Sigmoid colon (tissue), 4 donors: Measurements from ENCODE around the gene RPL13A.

Experiments
- CTCF ChIP-seq, 4 experiments: fragments of 450-650 bp in 3 of 4; fragments of 200-600 bp in 1 of 4; IDR thresholded peaks; one replicate each; pipeline ENCODE4 v1.5.1; 2016 to 2019; ENCODE audit warnings: antibody characterized with exemption in 4 of 4, mild to moderate bottlenecking in 3 of 4, moderate library complexity in 2 of 4
- EP300 ChIP-seq, 4 donors: sonication (generic); formaldehyde crosslinking; IDR thresholded peaks; one replicate each; pipeline ENCODE4 v1.6.1; 2017; ENCODE audit warnings: antibody characterized with exemption in 4 of 4
- POLR2A ChIP-seq, 2 donors: fragments of 450-650 bp; IDR thresholded peaks; one replicate each; pipeline ENCODE4 v1.6.1; 2016; ENCODE audit warnings: antibody characterized with exemption in 2 of 2, mild to moderate bottlenecking in 2 of 2, moderate library complexity in 2 of 2
- POLR2AphosphoS5 ChIP-seq, 4 donors: sonication (generic); formaldehyde crosslinking; IDR thresholded peaks; one replicate each; pipeline ENCODE4 v1.6.1; 2017; ENCODE audit warnings: antibody characterized with exemption in 4 of 4

GRCh38 chr19:49461656-49462055, 25.8 kb upstream of the RPL13A start:
- TF ChIP-seq CTCF (IDR thresholded peaks at IDR 0.05) (no peak), POLR2AphosphoS5 (IDR thresholded peaks at IDR 0.05) (no peak), POLR2A (IDR thresholded peaks at IDR 0.05) (no peak), EP300 (IDR thresholded peaks at IDR 0.05) (no peak)
